ENCODE data around the gene HIPK4. TPM values are rescaled to one million over a fixed set of nuclear protein-coding genes. Genes with fewer than 3 reads are reported as not detected.

Gene HIPK4
- total RNA-seq, 1 experiment from 2014 or later = not detected

GRCh38 chr19:40423938-40424337 is 34.0 kb upstream of the HIPK4 start:
- Mint-ChIP-seq H3K9me3 (ENCODE audit: unreplicated experiment) (no peaks in the 10 kb centered on the region), H3K27ac (ENCODE audit: unreplicated experiment) (peak overlapping the region; percentile 90), H3K36me3 (ENCODE audit: insufficient read depth, unreplicated experiment) (peaks cover 25% of the 10 kb centered on the region), H3K4me1 (ENCODE audit: low read depth, unreplicated experiment) (peaks cover 8% of the 10 kb centered on the region), H3K27me3 (ENCODE audit: insufficient read depth, unreplicated experiment) (no peaks in the 10 kb centered on the region), H3K4me3 (ENCODE audit: unreplicated experiment) (peak overlapping the region; percentile 93)
- TF ChIP-seq CTCF (IDR thresholded peaks at IDR 0.05; ENCODE audit: insufficient read depth in 1 of 2, low read depth in 1 of 2, low read length in 1 of 2, severe bottlenecking in 1 of 2, unreplicated experiment in 1 of 2) = no peak
- H3K4me3 ChIP-seq (ENCODE audit: low read depth, low read length) = 0 out of 2 replicates have a peak overlapping the region, but pooled peaks have one; percentile 13
- intact Hi-C loops (cut with micrococcal nuclease; ENCODE audit: unreplicated experiment) = no loop called here
- no peaks in the 10 kb centered on the region; the same call in 1 of the 2 replicates for H3K36me3 ChIP-seq (ENCODE audit: control insufficient read depth, insufficient read depth, low read length)
- no TSS peak for BruUV-seq (replicated peaks)
- DNase-seq = no peak
- no peaks in the 10 kb centered on the region for H3K9me3 ChIP-seq
- no peaks in the 10 kb centered on the region for H3K27me3 ChIP-seq (replicated peaks; ENCODE audit: control insufficient read depth, insufficient read depth, low read length)
- H3K4me1 ChIP-seq = no peaks in the 10 kb centered on the region
- ChIA-PET CTCF (interaction anchor here (1.0 kb wide), 1 partner anchor 19 kb away, joined by 5 read pairs; no protein-coding TSS in a partner anchor), POLR2A (interaction anchor here (0.6 to 1.0 kb wide), 2 partner anchors 19 to 185 kb away, joined by 3 to 4 read pairs; no protein-coding TSS in a partner anchor)

- H3K4me3 Mint-ChIP-seq (ENCODE audit: unreplicated experiment) = no peak overlapping the region
- CTCF ChIA-PET = no interaction called here
These were observed 33.0 kb upstream of the HIPK4 start for GRCh38 chr19:40422748-40423566.

More at GRCh38 chr19:40422748-40423566, 33.0 kb upstream of the HIPK4 start:
- POLR2A ChIA-PET = interaction anchor here (1.0 kb wide), 1 partner anchor 20 kb away, joined by 4 read pairs; no protein-coding TSS in a partner anchor
- Histone ChIP-seq H3K4me1 (no peaks in the 10 kb centered on the region), H3K9me3 (no peaks in the 10 kb centered on the region), H3K27me3 (replicated peaks; ENCODE audit: control insufficient read depth, insufficient read depth, low read length) (no peaks in the 10 kb centered on the region), H3K36me3 (ENCODE audit: control insufficient read depth, insufficient read depth, low read length) (no peaks in the 10 kb centered on the region; the same call in 1 of the 2 replicates), H3K4me3 (ENCODE audit: low read depth, low read length) (no peak overlapping the region)
- BruUV-seq (replicated peaks) = no TSS peak
- Mint-ChIP-seq H3K27me3 (ENCODE audit: insufficient read depth, unreplicated experiment) (no peaks in the 10 kb centered on the region), H3K4me1 (ENCODE audit: low read depth, unreplicated experiment) (peaks cover 8% of the 10 kb centered on the region), H3K36me3 (ENCODE audit: insufficient read depth, unreplicated experiment) (peaks cover 25% of the 10 kb centered on the region), H3K27ac (ENCODE audit: unreplicated experiment) (peak overlapping the region; percentile 92), H3K9me3 (ENCODE audit: unreplicated experiment) (no peaks in the 10 kb centered on the region)
- TF ChIP-seq CTCF (IDR thresholded peaks at IDR 0.05; ENCODE audit: insufficient read depth in 1 of 2, low read depth in 1 of 2, low read length in 1 of 2, severe bottlenecking in 1 of 2, unreplicated experiment in 1 of 2) = no peak
- intact Hi-C loops (cut with micrococcal nuclease; ENCODE audit: unreplicated experiment) = no loop called here
- DNase-seq = no peak
